K562 (cell line): ENCODE data around the gene MAP4K1. TPM values are rescaled to one million over a fixed set of nuclear protein-coding genes. Genes with fewer than 3 reads are reported as not detected.
A peak's percentile ranks its signal among the peaks of the same experiment; 100 is the strongest.

Experiments used
- CC2D1A ChIP-seq: fragments of 450-650 bp; IDR thresholded peaks from 2 replicates; pipeline ENCODE4 v1.6.1; 2017; ENCODE audit warnings: mild to moderate bottlenecking
- HDAC1 ChIP-seq, 2 experiments: fragments of 450-650 bp; IDR thresholded peaks; 2 replicates each; pipeline ENCODE4 v1.6.1; 2016 to 2017; ENCODE audit warnings: inconsistent platforms in 1 of 2, mild to moderate bottlenecking in 1 of 2, moderate library complexity in 1 of 2
- HOMEZ ChIP-seq: fragments of 250-450 bp; sonication (Bioruptor Pico); IDR thresholded peaks from 2 replicates; pipeline ENCODE4 v1.4.0; 2020; ENCODE audit warnings: mild to moderate bottlenecking, moderate library complexity
- NR3C1 ChIP-seq: sonication (generic); formaldehyde crosslinking; IDR thresholded peaks from 2 replicates; pipeline ENCODE4 v1.8.1; 2022; ENCODE audit warnings: missing genetic modification reagents
- RBM39 ChIP-seq: fragments of 200-400 bp; formaldehyde crosslinking; optimal IDR thresholded peaks from 2 replicates; pipeline ENCODE3; 2018; ENCODE audit warnings: low read depth, low read length
- SLC30A9 ChIP-seq: fragments of 250-450 bp; sonication (Bioruptor Pico); IDR thresholded peaks from 2 replicates; pipeline ENCODE4 v1.8.0; 2022; ENCODE audit warnings: mild to moderate bottlenecking, moderate library complexity
- SP1 ChIP-seq: sonication (generic); formaldehyde crosslinking; IDR thresholded peaks from 2 replicates; pipeline ENCODE4 v1.8.1; 2022; ENCODE audit warnings: mild to moderate bottlenecking, missing genetic modification reagents
- USF1 ChIP-seq: sonication (generic); formaldehyde crosslinking; IDR thresholded peaks from 2 replicates; pipeline ENCODE4 v1.9.0; 2022; ENCODE audit warnings: mild to moderate bottlenecking, missing genetic modification reagents
- ZNF407 ChIP-seq: fragments of 450-650 bp; IDR thresholded peaks from 2 replicates; pipeline ENCODE4 v1.6.1; 2016; ENCODE audit warnings: low read depth
- polyA plus RNA-seq, 8 experiments: library from polyadenylated mRNA; depleted of rRNA in 4 of 8; stranded (reverse) in 5 of 8; unstranded in 3 of 8; fragments of >200 nt; fragmentation: Nextera tagmentation in 2 of 8; fragmentation: Illumina TruSeq in 1 of 8; extraction: Ambion mirVana in 2 of 8; extraction: Trizol in 1 of 8; gene quantifications; 2 replicates each; pipeline versions ENCODE4 v1.2.1 to v1.2.3, GENCODE V29; 2011 to 2014; ENCODE audit warnings: inconsistent platforms in 1 of 8, missing spikeins in 1 of 8
- total RNA-seq, 7 experiments: library from RNA; depleted of rRNA in 6 of 7; stranded (reverse); fragments of >200 nt in 6 of 7; fragmentation: Illumina TruSeq in 2 of 7; extraction: Trizol in 2 of 7; gene quantifications; 2 replicates each; pipeline versions ENCODE4 v1.2.1 to v1.2.3, GENCODE V29; 2011 to 2021; ENCODE audit warnings: low replicate concordance in 1 of 7
- TF ChIP-seq, protein P1 (sequence below): sonication (generic); formaldehyde crosslinking; IDR thresholded peaks from 2 replicates; pipeline ENCODE4 v1.8.0; 2022; ENCODE audit warnings: missing genetic modification reagents, mild to moderate bottlenecking, borderline replicate concordance
- TF ChIP-seq, protein P2 (sequence below): fragments of 450-650 bp; IDR thresholded peaks from 2 replicates; pipeline ENCODE4 v1.7.0; 2016; ENCODE audit warnings: borderline replicate concordance

MAP4K1 gene
- total and polyA plus RNA-seq, 9 of the 15 experiments (the other 6 are each of a cell fraction or from before 2014, with no cell fraction given): 0.14 to 3.2 (median 0.73) TPM; not detected in 1

DNA sequence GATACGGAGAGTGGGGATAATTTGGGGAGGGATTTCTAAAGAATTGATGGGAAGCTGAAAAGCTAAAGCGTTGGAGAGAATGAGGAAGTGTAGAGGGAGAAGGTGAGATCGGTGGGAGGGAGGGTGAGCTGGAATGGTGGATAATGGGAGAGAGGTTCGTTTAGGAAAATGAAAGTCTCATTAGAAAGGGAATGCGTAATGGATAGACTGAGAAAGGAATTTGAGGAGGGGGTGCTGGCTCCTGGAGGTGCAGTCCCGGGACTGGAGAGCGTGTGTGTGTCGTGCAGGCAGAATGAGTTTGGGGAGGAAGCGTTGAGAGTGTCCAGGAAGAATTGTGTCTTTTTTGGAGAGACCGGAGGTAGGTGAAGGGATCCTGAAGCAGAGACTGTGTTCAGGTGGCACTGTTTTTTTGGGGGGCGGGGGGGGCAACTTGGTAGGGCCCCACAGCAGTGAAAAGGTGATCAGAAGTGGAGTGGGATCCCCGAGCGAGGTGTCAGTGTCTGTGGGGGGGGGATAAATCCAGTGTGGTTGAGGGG is 31.1 kb upstream of the MAP4K1 start (continued):
- TF ChIP-seq ZNF407 (no peak), USF1 (CRISPR knock-in tag) (no peak), RBM39 (no peak), CC2D1A (no peak), HOMEZ (no peak), NR3C1 (no peak), SP1 (CRISPR knock-in tag) (no peak), SLC30A9 (CRISPR knock-in tag) (no peak), HDAC1 (IDR thresholded peaks at IDR 0.05) (peak in 1 of 2 experiments; percentile 17; a peak in 1 of 4 replicates)
- TF ChIP-seq, protein P1, sequence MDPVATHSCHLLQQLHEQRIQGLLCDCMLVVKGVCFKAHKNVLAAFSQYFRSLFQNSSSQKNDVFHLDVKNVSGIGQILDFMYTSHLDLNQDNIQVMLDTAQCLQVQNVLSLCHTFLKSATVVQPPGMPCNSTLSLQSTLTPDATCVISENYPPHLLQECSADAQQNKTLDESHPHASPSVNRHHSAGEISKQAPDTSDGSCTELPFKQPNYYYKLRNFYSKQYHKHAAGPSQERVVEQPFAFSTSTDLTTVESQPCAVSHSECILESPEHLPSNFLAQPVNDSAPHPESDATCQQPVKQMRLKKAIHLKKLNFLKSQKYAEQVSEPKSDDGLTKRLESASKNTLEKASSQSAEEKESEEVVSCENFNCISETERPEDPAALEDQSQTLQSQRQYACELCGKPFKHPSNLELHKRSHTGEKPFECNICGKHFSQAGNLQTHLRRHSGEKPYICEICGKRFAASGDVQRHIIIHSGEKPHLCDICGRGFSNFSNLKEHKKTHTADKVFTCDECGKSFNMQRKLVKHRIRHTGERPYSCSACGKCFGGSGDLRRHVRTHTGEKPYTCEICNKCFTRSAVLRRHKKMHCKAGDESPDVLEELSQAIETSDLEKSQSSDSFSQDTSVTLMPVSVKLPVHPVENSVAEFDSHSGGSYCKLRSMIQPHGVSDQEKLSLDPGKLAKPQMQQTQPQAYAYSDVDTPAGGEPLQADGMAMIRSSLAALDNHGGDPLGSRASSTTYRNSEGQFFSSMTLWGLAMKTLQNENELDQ (CRISPR knock-in tag): no peak
- TF ChIP-seq, protein P2, sequence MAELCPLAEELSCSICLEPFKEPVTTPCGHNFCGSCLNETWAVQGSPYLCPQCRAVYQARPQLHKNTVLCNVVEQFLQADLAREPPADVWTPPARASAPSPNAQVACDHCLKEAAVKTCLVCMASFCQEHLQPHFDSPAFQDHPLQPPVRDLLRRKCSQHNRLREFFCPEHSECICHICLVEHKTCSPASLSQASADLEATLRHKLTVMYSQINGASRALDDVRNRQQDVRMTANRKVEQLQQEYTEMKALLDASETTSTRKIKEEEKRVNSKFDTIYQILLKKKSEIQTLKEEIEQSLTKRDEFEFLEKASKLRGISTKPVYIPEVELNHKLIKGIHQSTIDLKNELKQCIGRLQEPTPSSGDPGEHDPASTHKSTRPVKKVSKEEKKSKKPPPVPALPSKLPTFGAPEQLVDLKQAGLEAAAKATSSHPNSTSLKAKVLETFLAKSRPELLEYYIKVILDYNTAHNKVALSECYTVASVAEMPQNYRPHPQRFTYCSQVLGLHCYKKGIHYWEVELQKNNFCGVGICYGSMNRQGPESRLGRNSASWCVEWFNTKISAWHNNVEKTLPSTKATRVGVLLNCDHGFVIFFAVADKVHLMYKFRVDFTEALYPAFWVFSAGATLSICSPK: no peak
